HG03175 (cell line): Measurements from ENCODE around the gene KLRK1.
"Not testable (repeated sequence)": the region's sequence is repeated elsewhere in the genome, so short reads cannot be mapped to it uniquely, and the experiment has no call there.

Source experiments
- ATAC-seq: cut with Tn5 transposase; IDR thresholded peaks from one replicate; pipeline ENCODE4 v1.9.1; 2021; ENCODE audit warnings: mild to moderate bottlenecking, moderate library complexity; ENCODE audit not compliant: unreplicated experiment

KLRK1 gene

GRCh38 chr12:10389904-10390303 lies at the start of gene KLRK1:
Gene KLRK1 (minus strand): TSS chr12:10390041. CDS start chr12:10388810, 1,231 bp downstream.
- no peak for ATAC-seq

- ATAC-seq: not testable (repeated sequence)
These were observed 47.8 kb upstream of the KLRK1 start for GRCh38 chr12:10437601-10438000.

GRCh38 chr12:10435816-10436215 lies 46.0 kb upstream of the KLRK1 start, which contains the start of gene KLRC2:
Gene KLRC2 (minus strand): TSS chr12:10436010. CDS start chr12:10435986, 24 bp downstream.
- ATAC-seq: not testable (repeated sequence)

GRCh38 chr12:10430623-10431022 lies 40.8 kb upstream of the KLRK1 start:
- ATAC-seq: not testable (repeated sequence)

GRCh38 chr12:10425938-10426337 lies 36.1 kb upstream of the KLRK1 start:
- ATAC-seq: not testable (repeated sequence)

GRCh38 chr12:10424260-10424899 lies 34.5 kb upstream of the KLRK1 start:
- not testable (repeated sequence) for ATAC-seq

- ATAC-seq: not testable (repeated sequence)
These were observed 32.3 kb upstream of the KLRK1 start for GRCh38 chr12:10422159-10422558.

- ATAC-seq: not testable (repeated sequence)
These were observed 30.5 kb upstream of the KLRK1 start, which contains the start of gene KLRC3 for GRCh38 chr12:10420334-10420733. Gene KLRC3 (minus strand): TSS chr12:10420595. CDS start chr12:10420550, 45 bp downstream.

GRCh38 chr12:10409392-10409791 lies 19.6 kb upstream of the KLRK1 start, which contains the start of gene KLRC4:
Gene KLRC4 (minus strand): TSS chr12:10409757. CDS start chr12:10409575, 182 bp downstream.
- no peak for ATAC-seq

GRCh38 chr12:10408842-10409241 lies 19.0 kb upstream of the KLRK1 start:
- no peak for ATAC-seq

- ATAC-seq: no peak
These were observed 16.9 kb upstream of the KLRK1 start for GRCh38 chr12:10406725-10407124.

- ATAC-seq: no peak
These were observed 15.5 kb upstream of the KLRK1 start for GRCh38 chr12:10405294-10405693.

- no peak for ATAC-seq
These were observed 15.0 kb upstream of the KLRK1 start for GRCh38 chr12:10404798-10405197.

- no peak for ATAC-seq
These were observed 11.0 kb upstream of the KLRK1 start for GRCh38 chr12:10400829-10401228.

- no peak for ATAC-seq
These were observed 8.3 kb upstream of the KLRK1 start for GRCh38 chr12:10398168-10398567.

GRCh38 chr12:10397296-10397695 lies 7.5 kb upstream of the KLRK1 start:
- ATAC-seq: no peak

- not testable (repeated sequence) for ATAC-seq
These were observed 6.3 kb upstream of the KLRK1 start for GRCh38 chr12:10396176-10396575.

- peak; percentile 85 for ATAC-seq
These were observed 5.7 kb upstream of the KLRK1 start for GRCh38 chr12:10395390-10395998.

GRCh38 chr12:10394531-10395152 lies 4.8 kb upstream of the KLRK1 start:
- not testable (repeated sequence) for ATAC-seq

GRCh38 chr12:10393291-10393690 lies 3.5 kb upstream of the KLRK1 start:
- no peak for ATAC-seq

- peak; percentile 80 for ATAC-seq
These were observed 2.6 kb upstream of the KLRK1 start for GRCh38 chr12:10392394-10392930.
